ENCODE data around the gene ABR. TPM values are rescaled to one million over a fixed set of nuclear protein-coding genes. Genes with fewer than 3 reads are reported as not detected.
"Not testable (repeated sequence)": the region's sequence is repeated elsewhere in the genome, so short reads cannot be mapped to it uniquely, and the experiment has no call there.

Gene ABR
- polyA plus RNA-seq, 6 donors from 2014 or later, result 4.3 to 47.2 (median 28.1) TPM

- H3K36me3 Mint-ChIP-seq, result peaks cover 24 to 38% of the 10 kb centered on the region in 2 donors
- H3K27me3 Mint-ChIP-seq, result no peaks in the 10 kb centered on the region
- peaks cover 2 to 11% (median 5%) of the 10 kb centered on the region in 7 donors for H3K9me3 Mint-ChIP-seq
- no peak for DNase-seq
- no peaks in the 10 kb centered on the region for H3K4me1 Mint-ChIP-seq
- H3K27ac Mint-ChIP-seq, result no peak overlapping the region
- no peak for ATAC-seq (ENCODE audit: low read depth in 2 of 2)
- H3K4me3 Mint-ChIP-seq, result no peak overlapping the region
Observed at GRCh38 chr17:1067282-1067956, 112.4 kb downstream of the ABR start.

- H3K9me3 Mint-ChIP-seq, result peaks cover 2 to 11% (median 5%) of the 10 kb centered on the region in 7 donors
- H3K36me3 Mint-ChIP-seq, result peaks cover 24 to 31% of the 10 kb centered on the region in 2 donors
- not testable (repeated sequence) for H3K27me3 Mint-ChIP-seq; DNase-seq; ATAC-seq (ENCODE audit: low read depth in 2 of 2); H3K4me3 Mint-ChIP-seq; H3K4me1 Mint-ChIP-seq
- H3K27ac Mint-ChIP-seq, result peak overlapping the region in 1 of 6 donors; percentile 52
Observed at GRCh38 chr17:1065416-1065815, 114.4 kb downstream of the ABR start.

GRCh38 chr17:1060991-1061390 is 118.8 kb downstream of the ABR start:
- no peak overlapping the region for H3K27ac Mint-ChIP-seq
- H3K4me3 Mint-ChIP-seq, result no peak overlapping the region
- H3K36me3 Mint-ChIP-seq, result peaks cover 19 to 28% of the 10 kb centered on the region in 2 donors
- H3K27me3 Mint-ChIP-seq, result no peaks in the 10 kb centered on the region
- peaks cover 0 to 7% (median 3%) of the 10 kb centered on the region in 3 donors for H3K4me1 Mint-ChIP-seq
- no peak for DNase-seq
- peaks cover 0 to under 1% (median 0%) of the 10 kb centered on the region in 7 donors for H3K9me3 Mint-ChIP-seq
- ATAC-seq (ENCODE audit: low read depth in 2 of 2), result no peak

GRCh38 chr17:1059131-1059795 is 120.5 kb downstream of the ABR start:
- no peaks in the 10 kb centered on the region for H3K9me3 Mint-ChIP-seq
- ATAC-seq (ENCODE audit: low read depth in 2 of 2), result no peak
- no peaks in the 10 kb centered on the region for H3K27me3 Mint-ChIP-seq
- H3K36me3 Mint-ChIP-seq, result peaks cover 18 to 23% of the 10 kb centered on the region in 2 donors
- H3K27ac Mint-ChIP-seq, result peak overlapping the region in 3 of 6 donors; percentile 16 to 95 (median 19)
- peaks cover 0 to 7% (median 3%) of the 10 kb centered on the region in 3 donors for H3K4me1 Mint-ChIP-seq
- DNase-seq, result no peak
- peak overlapping the region in 2 of 8 donors; percentile 25 to 61 for H3K4me3 Mint-ChIP-seq

GRCh38 chr17:1058423-1059130 is 121.2 kb downstream of the ABR start:
- Mint-ChIP-seq H3K4me3 (peak overlapping the region in 1 of 8 donors; percentile 61), H3K27me3 (no peaks in the 10 kb centered on the region), H3K36me3 (peaks cover 18 to 23% of the 10 kb centered on the region in 2 donors), H3K27ac (peak overlapping the region in 1 of 6 donors; percentile 95), H3K4me1 (peaks cover 0 to 7% (median 3%) of the 10 kb centered on the region in 3 donors), H3K9me3 (no peaks in the 10 kb centered on the region)
- no peak for ATAC-seq (ENCODE audit: low read depth in 2 of 2)
- DNase-seq, result no peak

GRCh38 chr17:1056761-1057160 is 123.0 kb downstream of the ABR start:
- no peak for DNase-seq
- no peaks in the 10 kb centered on the region for H3K9me3 Mint-ChIP-seq
- H3K27me3 Mint-ChIP-seq, result no peaks in the 10 kb centered on the region
- ATAC-seq (ENCODE audit: low read depth in 2 of 2), result no peak
- H3K36me3 Mint-ChIP-seq, result peaks cover 18 to 23% of the 10 kb centered on the region in 2 donors
- peak overlapping the region in 2 of 6 donors; percentile 63 to 70 for H3K27ac Mint-ChIP-seq
- H3K4me1 Mint-ChIP-seq, result peaks cover 0 to 7% (median 3%) of the 10 kb centered on the region in 3 donors
- H3K4me3 Mint-ChIP-seq, result no peak overlapping the region

GRCh38 chr17:1055751-1056645 is 123.8 kb downstream of the ABR start:
- Mint-ChIP-seq H3K27ac (peak overlapping the region in 3 of 6 donors; percentile 26 to 65 (median 61)), H3K4me1 (peaks cover 0 to 7% (median 3%) of the 10 kb centered on the region in 3 donors), H3K27me3 (no peaks in the 10 kb centered on the region), H3K4me3 (no peak overlapping the region), H3K9me3 (no peaks in the 10 kb centered on the region), H3K36me3 (peaks cover 18 to 23% of the 10 kb centered on the region in 2 donors)
- DNase-seq (peak; percentile 24), ATAC-seq (ENCODE audit: low read depth in 2 of 2) (peak; percentile 72 to 76)

- no peak overlapping the region for H3K4me3 Mint-ChIP-seq
- peaks cover 18 to 23% of the 10 kb centered on the region in 2 donors for H3K36me3 Mint-ChIP-seq
- DNase-seq (no peak), ATAC-seq (ENCODE audit: low read depth in 2 of 2) (no peak)
- peaks cover 0 to 7% (median 3%) of the 10 kb centered on the region in 3 donors for H3K4me1 Mint-ChIP-seq
- H3K9me3 Mint-ChIP-seq, result no peaks in the 10 kb centered on the region
- peak overlapping the region in 1 of 6 donors; percentile 34 for H3K27ac Mint-ChIP-seq
- H3K27me3 Mint-ChIP-seq, result no peaks in the 10 kb centered on the region
Observed at GRCh38 chr17:1055231-1055630, 124.5 kb downstream of the ABR start.

- Mint-ChIP-seq H3K36me3 (peaks cover 16 to 26% of the 10 kb centered on the region in 2 donors), H3K4me3 (no peak overlapping the region), H3K9me3 (no peaks in the 10 kb centered on the region), H3K27me3 (no peaks in the 10 kb centered on the region), H3K27ac (peak overlapping the region in 1 of 6 donors; percentile 21), H3K4me1 (peaks cover 0 to 7% (median 3%) of the 10 kb centered on the region in 3 donors)
- ATAC-seq (ENCODE audit: low read depth in 2 of 2) (no peak), DNase-seq (no peak)
Observed at GRCh38 chr17:1054656-1055055, 125.1 kb downstream of the ABR start.

- Mint-ChIP-seq H3K27ac (peak overlapping the region in 2 of 6 donors; percentile 44 to 73), H3K9me3 (no peaks in the 10 kb centered on the region), H3K27me3 (no peaks in the 10 kb centered on the region), H3K36me3 (peaks cover 8 to 19% of the 10 kb centered on the region in 2 donors), H3K4me3 (peak overlapping the region in 1 of 8 donors; percentile 54), H3K4me1 (peaks cover 0 to 7% (median 3%) of the 10 kb centered on the region in 3 donors)
- ATAC-seq (ENCODE audit: low read depth in 2 of 2), result no peak
- no peak for DNase-seq
Observed at GRCh38 chr17:1053661-1054360, 126.0 kb downstream of the ABR start.

- no peaks in the 10 kb centered on the region for H3K4me1 Mint-ChIP-seq
- peaks cover 0 to 7% of the 10 kb centered on the region in 2 donors for H3K36me3 Mint-ChIP-seq
- no peak overlapping the region for H3K27ac Mint-ChIP-seq
- H3K4me3 Mint-ChIP-seq, result peak overlapping the region in 1 of 8 donors; percentile 37
- ATAC-seq (ENCODE audit: low read depth in 2 of 2), result no peak
- no peaks in the 10 kb centered on the region for H3K9me3 Mint-ChIP-seq
- no peaks in the 10 kb centered on the region for H3K27me3 Mint-ChIP-seq
- DNase-seq, result no peak
Observed at GRCh38 chr17:1050996-1051925, 128.5 kb downstream of the ABR start.
